Breast epithelium (tissue), 3 donors: ENCODE measurements around the gene DPP9.

Experiments
- CTCF ChIP-seq, 3 donors: fragments of 450-650 bp; IDR thresholded peaks; one replicate each; pipeline ENCODE4 v1.5.1; 2016 to 2017; ENCODE audit warnings: antibody characterized with exemption in 3 of 3, mild to moderate bottlenecking in 3 of 3, moderate library complexity in 3 of 3
- POLR2A ChIP-seq: fragments of 450-650 bp; IDR thresholded peaks from one replicate; pipeline ENCODE4 v1.6.1; 2016; ENCODE audit warnings: antibody characterized with exemption, mild to moderate bottlenecking, moderate library complexity
- POLR2AphosphoS5 ChIP-seq, 3 donors: sonication (generic); formaldehyde crosslinking; IDR thresholded peaks; one replicate each; pipeline ENCODE4 v1.6.1; 2017; ENCODE audit warnings: antibody characterized with exemption in 3 of 3

GRCh38 chr19:4645718-4646117 is 77.9 kb downstream of the DPP9 start:
- TF ChIP-seq POLR2A (no peak), CTCF (IDR thresholded peaks at IDR 0.05) (no peak), POLR2AphosphoS5 (IDR thresholded peaks at IDR 0.05) (no peak)
